Measurements from ENCODE around the gene SERPIND1.
"Not testable (repeated sequence)": the region's sequence is repeated elsewhere in the genome, so short reads cannot be mapped to it uniquely, and the experiment has no call there.

SERPIND1 gene

DNA sequence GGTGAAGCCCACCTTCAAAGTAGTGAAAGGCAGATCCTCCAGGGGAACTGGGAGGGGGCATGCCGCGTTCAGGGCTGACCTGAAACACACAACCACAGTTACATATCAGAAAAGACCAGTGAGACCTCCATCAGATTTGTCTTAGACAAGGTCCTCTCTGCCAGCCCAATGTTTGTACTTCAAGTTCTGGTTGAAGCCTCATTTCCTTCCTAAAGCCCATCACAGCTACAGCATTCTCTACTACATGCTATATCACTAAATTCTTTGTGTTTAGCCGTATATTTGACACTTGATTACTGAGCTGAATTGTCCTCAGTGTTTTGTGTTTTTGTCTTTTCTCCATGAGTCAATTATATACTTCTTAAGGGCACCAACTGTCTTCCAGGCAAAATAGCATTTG is 44.6 kb downstream of the SERPIND1 start:
- no peak for DNase-seq

DNA sequence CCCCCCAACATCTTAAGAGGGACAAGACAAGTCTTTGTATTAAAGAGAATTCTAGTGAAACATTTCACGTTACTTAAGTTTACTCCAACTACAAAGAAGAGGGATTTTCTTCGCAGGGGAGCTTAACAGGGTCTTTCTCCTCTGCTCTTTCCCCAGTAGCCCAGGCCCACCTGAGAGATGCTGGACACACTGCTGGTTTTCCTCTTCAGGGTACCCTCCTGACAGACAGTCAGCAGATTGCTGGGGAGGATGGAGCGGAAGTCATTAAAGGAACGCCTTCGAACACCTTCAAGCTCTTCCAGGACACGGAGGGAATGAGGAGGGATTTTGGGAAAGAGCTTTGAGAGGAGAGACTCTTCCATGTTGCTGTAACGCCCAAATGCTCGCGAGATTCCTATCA is 45.6 kb downstream of the SERPIND1 start:
- DNase-seq: no peak

DNA sequence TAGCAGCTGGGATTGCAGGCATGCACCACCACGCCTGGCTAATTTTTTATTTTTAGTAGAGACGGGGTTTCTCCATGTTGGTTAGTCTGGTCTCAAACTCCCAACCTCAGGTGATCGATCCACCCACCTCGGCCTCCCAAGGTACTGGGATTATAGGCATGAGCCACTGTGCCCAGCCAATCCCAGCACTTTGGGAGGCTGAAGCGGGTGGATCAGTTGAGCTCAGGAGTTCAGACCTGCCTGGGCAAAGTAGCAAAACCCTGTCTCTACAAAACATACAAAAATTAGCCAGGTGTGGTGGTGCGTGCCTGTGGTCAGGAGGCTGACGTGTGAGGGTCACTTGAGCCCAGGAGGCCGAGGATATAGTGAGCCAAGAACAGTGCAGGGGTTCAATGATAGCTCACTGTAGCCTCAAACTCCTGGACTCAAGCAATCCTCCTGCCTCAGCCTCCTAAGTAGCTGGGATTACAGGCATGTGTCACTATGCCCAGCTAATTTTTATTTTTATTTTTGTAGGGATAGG is 47.9 kb downstream of the SERPIND1 start:
- not testable (repeated sequence) for DNase-seq

DNA sequence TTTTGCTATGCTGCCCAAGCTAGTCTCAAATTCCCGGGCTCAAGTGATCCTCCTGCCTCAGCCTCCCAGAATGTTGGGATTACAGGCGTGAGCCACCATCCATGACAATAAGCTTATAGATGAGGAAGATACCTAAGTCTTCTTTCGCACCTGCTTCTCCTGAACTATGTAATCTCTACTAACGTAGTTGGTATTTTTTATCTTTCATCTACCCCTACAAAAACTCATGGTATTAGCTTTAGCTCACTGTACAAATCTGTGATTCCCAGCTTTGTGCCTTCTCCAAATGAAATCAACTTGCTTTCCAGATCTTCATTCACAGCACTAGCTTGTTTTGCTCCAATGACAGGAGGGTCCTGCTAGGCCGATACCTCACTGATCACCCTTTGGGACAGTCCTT is 48.3 kb downstream of the SERPIND1 start:
- no peak for DNase-seq

DNA sequence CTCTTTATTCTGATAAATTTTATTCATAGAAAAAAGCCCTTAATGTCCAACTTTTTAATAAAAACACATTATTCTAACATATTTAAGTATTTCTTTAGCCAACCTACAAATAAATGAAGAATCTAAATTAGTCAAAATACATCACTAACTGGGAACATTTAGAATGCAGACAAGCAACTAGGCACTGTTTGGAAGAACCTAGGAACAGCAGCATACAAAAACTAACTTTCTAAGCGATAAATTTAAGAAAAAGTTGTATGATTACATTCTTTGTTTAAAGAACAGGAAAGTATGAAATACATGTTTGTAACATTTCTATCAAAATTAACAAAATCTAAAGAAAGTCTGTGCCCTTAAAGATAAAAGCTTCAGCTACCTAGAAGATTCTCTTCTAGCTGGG is 49.4 kb downstream of the SERPIND1 start:
- no peak for DNase-seq

DNA sequence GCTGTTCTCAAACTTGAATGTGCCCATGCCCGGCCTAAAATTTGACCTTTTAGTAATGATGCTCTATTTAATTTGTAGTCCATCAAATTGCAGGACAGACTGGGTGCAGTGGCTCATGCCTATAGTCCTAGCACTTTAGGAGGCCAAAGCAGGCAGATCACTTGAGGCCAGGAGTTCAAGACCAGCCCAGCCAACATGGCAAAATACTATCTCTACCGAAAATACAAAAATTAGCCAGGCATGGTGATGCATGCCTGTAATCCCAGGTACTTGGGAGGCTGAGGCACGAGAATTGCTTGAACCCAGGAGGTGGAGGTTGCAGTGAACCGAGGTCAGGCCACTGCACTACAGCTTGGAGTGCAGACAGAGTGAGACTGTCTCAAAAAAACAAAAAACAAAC is 51.3 kb downstream of the SERPIND1 start:
- not testable (repeated sequence) for DNase-seq

DNA sequence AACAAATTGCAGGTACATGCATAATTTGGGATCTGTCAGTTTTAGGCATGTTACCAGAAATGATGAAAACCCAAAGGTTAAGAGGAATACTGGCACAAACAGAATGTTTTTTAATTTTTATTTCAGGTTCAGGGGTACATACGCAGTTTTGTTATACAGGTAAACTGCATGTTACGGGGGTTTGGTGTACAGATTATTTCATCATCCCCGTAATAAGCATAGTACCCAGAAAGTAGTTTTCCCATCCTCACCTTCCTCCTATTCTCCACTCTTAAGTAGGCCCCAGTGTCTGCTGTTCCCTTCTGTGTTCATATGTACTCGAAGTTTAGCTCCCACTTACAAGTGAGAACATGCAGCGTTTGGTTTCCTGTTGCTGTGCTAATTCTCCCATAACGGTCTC is 51.7 kb downstream of the SERPIND1 start:
- DNase-seq: no peak

DNA sequence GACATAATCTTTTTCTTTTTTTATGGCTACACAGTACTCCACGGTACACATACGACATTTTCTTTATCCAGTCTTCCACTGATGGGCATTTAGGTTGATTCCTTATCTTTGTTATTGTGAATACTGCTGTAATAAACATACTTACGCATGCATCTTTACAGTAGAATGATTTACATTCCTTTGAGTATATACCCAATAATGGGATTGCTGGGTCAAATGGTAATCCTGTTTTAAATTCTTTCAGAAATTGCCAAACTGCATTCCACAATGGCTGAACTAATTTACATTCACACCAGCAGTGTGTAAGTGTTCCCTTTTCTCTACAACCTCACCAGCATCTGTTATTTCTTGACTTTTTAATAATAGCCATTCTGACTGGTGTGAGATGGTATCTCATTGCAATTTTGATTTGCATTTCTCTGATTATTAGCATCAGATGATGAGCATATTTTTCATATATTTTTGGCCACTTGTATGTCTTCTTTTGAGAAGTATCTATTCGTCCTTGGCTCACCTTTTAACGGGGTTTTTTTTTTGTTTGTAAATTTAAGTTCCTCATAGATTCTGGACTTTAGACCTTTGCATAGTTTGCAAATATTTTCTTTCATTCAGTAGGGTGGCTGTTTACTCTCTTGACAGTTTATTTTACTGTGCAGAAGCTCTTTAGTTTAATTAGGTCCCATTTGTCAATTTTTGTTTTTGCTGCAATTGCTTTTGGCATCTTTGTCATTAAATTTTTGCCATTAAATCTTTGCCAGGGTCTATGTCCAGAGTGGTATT is 52.6 kb downstream of the SERPIND1 start:
- DNase-seq: not testable (repeated sequence)

DNA sequence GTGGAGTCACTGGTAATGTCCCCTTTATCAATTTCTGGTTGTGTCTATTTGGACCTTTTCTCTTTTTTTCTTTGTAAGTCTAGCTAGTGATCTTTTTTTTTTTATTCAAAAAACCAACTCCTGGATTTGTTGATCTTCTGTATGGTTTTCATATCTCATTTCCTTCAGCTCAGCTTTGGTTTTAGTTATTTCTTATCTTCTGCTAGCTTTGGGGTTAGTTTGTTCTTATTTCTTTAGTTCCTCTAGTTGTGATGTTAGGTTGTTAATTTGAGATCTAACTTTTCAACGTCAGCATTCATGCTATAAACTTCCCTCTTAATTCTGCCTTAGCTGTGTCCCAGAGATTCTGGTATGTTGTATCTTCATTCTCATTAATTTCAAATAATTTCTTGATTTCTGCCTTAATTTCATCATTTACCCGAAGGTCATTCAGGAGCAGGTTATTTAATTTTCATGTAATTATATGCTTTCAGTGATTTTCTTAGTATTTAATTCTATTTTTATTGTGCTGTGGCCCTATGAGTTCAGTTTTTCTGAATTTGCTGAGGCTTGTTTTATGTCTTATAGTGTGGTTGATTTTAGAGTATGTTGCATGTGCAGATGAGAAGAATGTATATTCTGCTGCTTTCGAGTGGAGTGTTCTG is 55.7 kb downstream of the SERPIND1 start:
- DNase-seq: no peak

DNA sequence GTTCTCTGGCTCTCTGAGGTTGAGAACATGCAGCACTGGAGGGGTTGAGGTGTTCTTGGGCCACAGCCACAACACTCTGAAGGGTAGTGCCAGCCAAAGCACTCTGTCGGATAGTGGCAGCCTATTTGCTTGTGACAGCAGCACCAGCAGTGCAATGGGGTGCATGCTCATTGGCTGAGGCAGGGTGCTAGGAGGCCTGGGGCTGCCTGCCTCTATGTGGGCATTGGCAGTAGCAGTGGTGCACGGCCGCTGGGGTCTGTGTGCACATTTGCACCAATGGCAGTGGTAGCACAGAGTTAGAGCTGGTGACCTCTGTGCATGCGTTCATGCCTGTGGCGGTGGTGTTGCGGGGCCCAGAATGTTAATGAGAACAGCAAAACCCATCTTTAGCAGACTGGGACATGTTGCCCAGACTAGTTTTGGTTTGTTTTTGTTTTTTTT is 59.3 kb downstream of the SERPIND1 start:
- no peak for DNase-seq

DNA sequence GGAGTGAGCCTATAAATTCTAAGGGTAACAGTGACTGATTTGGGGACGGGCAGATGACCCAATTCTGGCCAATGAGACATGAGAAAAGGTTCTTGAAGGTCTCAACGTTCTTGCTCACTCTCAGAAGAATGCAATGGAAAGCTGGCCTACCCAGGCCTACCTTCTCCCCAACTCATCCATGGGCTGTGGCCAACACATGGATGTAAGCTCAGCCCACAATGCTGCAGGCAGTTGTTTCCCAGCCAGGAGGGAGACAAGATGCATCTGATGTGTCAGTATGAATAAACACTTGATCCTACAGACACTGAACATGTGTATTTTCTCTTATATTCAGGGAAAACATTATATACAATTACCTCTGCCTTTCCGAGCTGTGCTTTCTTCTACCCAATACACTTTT is 60.3 kb downstream of the SERPIND1 start:
- no peak for DNase-seq

DNA sequence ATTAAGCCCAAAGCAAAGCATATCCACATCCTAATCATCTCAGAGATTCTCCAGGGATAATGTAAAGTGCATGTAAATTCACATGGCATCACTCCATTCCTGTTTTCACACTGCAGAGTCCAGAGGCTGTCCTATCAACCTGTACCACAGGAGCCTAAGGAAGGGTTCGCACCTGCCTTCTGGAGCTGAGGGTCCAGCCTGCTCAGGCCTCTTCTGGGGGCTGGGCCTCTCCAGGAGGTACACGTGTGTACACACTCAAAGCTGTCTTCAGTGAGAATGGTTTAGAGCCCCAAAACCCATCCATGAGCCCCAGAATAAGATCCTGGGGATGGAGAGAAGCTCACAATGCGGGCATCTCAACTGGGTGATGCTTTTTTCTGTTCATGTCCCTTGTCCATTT is 60.8 kb downstream of the SERPIND1 start:
- DNase-seq: no peak

Data from GDM1 (cell line).